K562 (cell line): Measurements from ENCODE around the gene PCBP4. TPM values are rescaled to one million over a fixed set of nuclear protein-coding genes. Genes with fewer than 3 reads are reported as not detected.

Source experiments
- ARID2 ChIP-seq: fragments of 450-650 bp; IDR thresholded peaks from 2 replicates; pipeline ENCODE4 v1.6.1; 2017; ENCODE audit warnings: antibody characterized with exemption, mild to moderate bottlenecking
- ATF1 ChIP-seq, 2 experiments: fragments of 450-650 bp in 1 of 2; IDR thresholded peaks; 2 replicates each; pipeline ENCODE4 v1.6.1; 2016; ENCODE audit warnings: missing compliant biosample characterization in 1 of 2, missing genetic modification characterization in 1 of 2
- BCL6 ChIP-seq: fragments of 250-450 bp; sonication (Bioruptor Pico); IDR thresholded peaks from 2 replicates; pipeline ENCODE4 v1.4.0; 2020
- BCLAF1 ChIP-seq, 2 experiments: fragments of 450-650 bp in 1 of 2; IDR thresholded peaks; 2 replicates each; pipeline ENCODE4 v1.6.1; 2011 to 2017; ENCODE audit warnings: low read depth in 2 of 2, antibody characterized with exemption in 1 of 2, borderline replicate concordance in 1 of 2, low read length in 1 of 2, mild to moderate bottlenecking in 1 of 2, mixed read lengths in 1 of 2; ENCODE audit not compliant: control insufficient read depth in 1 of 2
- CHD4 ChIP-seq: fragments of 200-600 bp; sonication (generic); IDR thresholded peaks from 3 replicates; pipeline ENCODE4 v1.6.1; 2012; ENCODE audit warnings: low read depth, mild to moderate bottlenecking, mixed read lengths, low read length, inconsistent platforms; ENCODE audit not compliant: insufficient read depth, insufficient replicate concordance, poor library complexity, severe bottlenecking
- ESRRA ChIP-seq: fragments of 450-650 bp; IDR thresholded peaks from 2 replicates; pipeline ENCODE4 v1.6.1; 2014; ENCODE audit warnings: low read depth, mild to moderate bottlenecking, moderate library complexity, borderline replicate concordance
- HDAC3 ChIP-seq: fragments of 450-650 bp; IDR thresholded peaks from 2 replicates; pipeline ENCODE4 v1.6.1; 2018; ENCODE audit warnings: borderline replicate concordance, mild to moderate bottlenecking, moderate library complexity; ENCODE audit not compliant: partially characterized antibody
- HOMEZ ChIP-seq: fragments of 250-450 bp; sonication (Bioruptor Pico); IDR thresholded peaks from 2 replicates; pipeline ENCODE4 v1.4.0; 2020; ENCODE audit warnings: mild to moderate bottlenecking, moderate library complexity
- LARP7 ChIP-seq: fragments of 450-650 bp; IDR thresholded peaks from 2 replicates; pipeline ENCODE4 v1.6.1; 2016
- PHB ChIP-seq: fragments of 250-450 bp; sonication (Bioruptor Pico); IDR thresholded peaks from 2 replicates; pipeline ENCODE4 v1.5.0; 2021
- POLR2AphosphoS2 ChIP-seq: IDR thresholded peaks from 2 replicates; pipeline ENCODE4 v1.6.1; 2012; ENCODE audit warnings: low read length, improper control_type of control experiment
- POLR3G ChIP-seq: IDR thresholded peaks from 2 replicates; pipeline ENCODE4 v1.6.1; 2011; ENCODE audit not compliant: insufficient read length, insufficient replicate concordance; ENCODE audit errors: extremely low read depth
- RFX5 ChIP-seq: IDR thresholded peaks from 2 replicates; pipeline ENCODE4 v1.6.1; 2011; ENCODE audit warnings: low read depth, mild to moderate bottlenecking, improper control_type of control experiment, low read length
- RNF2 ChIP-seq: sonication (generic); IDR thresholded peaks from 2 replicates; pipeline ENCODE4 v1.6.1; 2016
- SIRT6 ChIP-seq: IDR thresholded peaks from one replicate; pipeline ENCODE4 v1.6.1; 2012; ENCODE audit warnings: low read depth, mild to moderate bottlenecking, control low read depth, inconsistent platforms, low read length, moderate library complexity
- SMAD3 ChIP-seq: fragments of 450-650 bp; formaldehyde crosslinking; conservative IDR thresholded peaks from 2 replicates; pipeline ENCODE4 v1.4.0; 2020; ENCODE audit warnings: mild to moderate bottlenecking
- TCF3 ChIP-seq: sonication (generic); formaldehyde crosslinking; IDR thresholded peaks from 2 replicates; pipeline ENCODE4 v1.4.0; 2020; ENCODE audit warnings: mild to moderate bottlenecking, missing genetic modification reagents
- ZBTB26 ChIP-seq: fragments of 450-650 bp; formaldehyde crosslinking; IDR thresholded peaks from 2 replicates; pipeline ENCODE4 v1.4.0; 2022; ENCODE audit warnings: missing genetic modification characterization
- ZNF174 ChIP-seq: fragments of 250-450 bp; sonication (Bioruptor Pico); IDR thresholded peaks from 2 replicates; pipeline ENCODE4 v1.4.0; 2020; ENCODE audit warnings: mild to moderate bottlenecking
- polyA plus RNA-seq, 8 experiments: library from polyadenylated mRNA; depleted of rRNA in 4 of 8; stranded (reverse) in 5 of 8; unstranded in 3 of 8; fragments of >200 nt; fragmentation: Nextera tagmentation in 2 of 8; fragmentation: Illumina TruSeq in 1 of 8; extraction: Ambion mirVana in 2 of 8; extraction: Trizol in 1 of 8; gene quantifications; 2 replicates each; pipeline versions ENCODE4 v1.2.1 to v1.2.3, GENCODE V29; 2011 to 2014; ENCODE audit warnings: inconsistent platforms in 1 of 8, missing spikeins in 1 of 8
- total RNA-seq, 7 experiments: library from RNA; depleted of rRNA in 6 of 7; stranded (reverse); fragments of >200 nt in 6 of 7; fragmentation: Illumina TruSeq in 2 of 7; extraction: Trizol in 2 of 7; gene quantifications; 2 replicates each; pipeline versions ENCODE4 v1.2.1 to v1.2.3, GENCODE V29; 2011 to 2021; ENCODE audit warnings: low replicate concordance in 1 of 7

The PCBP4 gene
- total and polyA plus RNA-seq, 9 of the 15 experiments (the other 6 are each of a cell fraction or from before 2014, with no cell fraction given) = 0.06 to 5.8 (median 2.6) TPM

- TF ChIP-seq HOMEZ (CRISPR knock-in tag) = no peak
- no peak for TF ChIP-seq HDAC3
- no peak for TF ChIP-seq RFX5
- TF ChIP-seq TCF3 (CRISPR knock-in tag) = peak; percentile 26; the same call in 1 of the 2 replicates
- no peak for TF ChIP-seq CHD4
- no peak for TF ChIP-seq POLR3G
- TF ChIP-seq SIRT6 = no peak
- peak; percentile 51; the same call in 1 of the 2 replicates for TF ChIP-seq ZBTB26 (CRISPR knock-in tag)
- TF ChIP-seq POLR2AphosphoS2 = no peak
- no peak for TF ChIP-seq ZNF174 (CRISPR knock-in tag)
- TF ChIP-seq ARID2 = no peak
- no peak for TF ChIP-seq LARP7
- peak in 1 of 2 experiments; percentile 82; a peak in 1 of 4 replicates for TF ChIP-seq BCLAF1 (IDR thresholded peaks at IDR 0.05; ENCODE audit: borderline replicate concordance in 1 of 2, control insufficient read depth in 1 of 2, low read depth in 2 of 2, low read length in 1 of 2)
- 0 out of 2 replicates have a peak, but pooled peaks have one; percentile 35 for TF ChIP-seq RNF2
- TF ChIP-seq BCL6 (CRISPR knock-in tag) = no peak
- no peak for TF ChIP-seq SMAD3
- no peak for TF ChIP-seq ATF1 (CRISPR knock-in tag; IDR thresholded peaks at IDR 0.05)
- TF ChIP-seq ATF1 (tag; IDR thresholded peaks at IDR 0.05) = peak; percentile 84
- peak; percentile 65; the same call in 1 of the 2 replicates for TF ChIP-seq ESRRA
- 0 out of 2 replicates have a peak, but pooled peaks have one; percentile 53 for TF ChIP-seq PHB (CRISPR knock-in tag)
Observed at GRCh38 chr3:51995346-51996163, 28.3 kb upstream of the PCBP4 start, which contains the start of gene RPL29 (continued).
